HepG2 (cell line): Measurements from ENCODE around the gene USP11. TPM values are rescaled to one million over a fixed set of nuclear protein-coding genes. Genes with fewer than 3 reads are reported as not detected.

ENCODE experiments used
- ATAC-seq: fragments of 200-7000 bp; cut with Tn5 transposase; 3 replicates; pipeline ENCODE4 v1.9.1; 2020; ENCODE audit warnings: mild to moderate bottlenecking, moderate library complexity
- BruUV-seq: library from RNA; stranded (reverse); fragments of 400-500 nt; replicated peaks from 2 replicates; lab custom pipeline; 2021; lab: Mats Ljungman, UMichigan
- CTCF ChIA-PET: fragments of 300-600 bp; formaldehyde crosslinking; extraction: SDS; loops from one replicate; lab custom pipeline; 2021; ENCODE audit warnings: low total read pairs, inconsistent platforms, low intra/inter-chr PET ratio; lab: Yijun Ruan, JAX
- POLR2A ChIA-PET: fragments of 350-600 bp; sonication (Branson Sonifier 250); formaldehyde crosslinking; loops from one replicate; lab custom pipeline; 2020; ENCODE audit warnings: antibody characterized with exemption, inconsistent platforms; lab: Yijun Ruan, JAX
- DNase-seq: peaks from one replicate; pipeline ENCODE4 v3.0.0-alpha.2; 2015; ENCODE audit warnings: low spot score
- FAIRE-seq: peaks from 3 replicates; lab custom pipeline; 2011; peaks lifted over from hg19 to GRCh38; lab: Jason Lieb, UNC
- H2AFZ ChIP-seq: one replicate; pipeline ENCODE4 v1.6.1; 2011; ENCODE audit warnings: low read length, inconsistent platforms
- H3K27ac ChIP-seq: fragments of 300-600 bp; 3 replicates; pipeline ENCODE4 v1.8.0; 2011; ENCODE audit warnings: mixed run types, mild to moderate bottlenecking, mixed read lengths, low read length, inconsistent platforms; ENCODE audit not compliant: insufficient read depth; ENCODE audit errors: extremely low read length
- H3K27me3 ChIP-seq, 2 experiments: fragments of 200-600 bp in 1 of 2; 2 replicates in 1 of 2; 3 replicates in 1 of 2; pipeline versions ENCODE4 v1.6.0 to v1.8.0; 2011; ENCODE audit warnings: low read length in 2 of 2, mild to moderate bottlenecking in 2 of 2, moderate library complexity in 2 of 2, inconsistent platforms in 1 of 2; ENCODE audit not compliant: insufficient read depth in 2 of 2, control insufficient read depth in 1 of 2
- H3K36me3 ChIP-seq, 2 experiments: fragments of 200-600 bp in 1 of 2; replicated peaks in 1 of 2; 2 replicates in 1 of 2; 3 replicates in 1 of 2; pipeline versions ENCODE4 v1.5.1 to v1.8.0; 2011; ENCODE audit warnings: low read length in 2 of 2, inconsistent platforms in 1 of 2; ENCODE audit not compliant: insufficient read depth in 2 of 2, control insufficient read depth in 1 of 2
- H3K4me1 ChIP-seq: 2 replicates; pipeline ENCODE4 v1.5.1; 2012; ENCODE audit warnings: low read length, inconsistent platforms; ENCODE audit not compliant: insufficient read depth
- H3K4me2 ChIP-seq: 2 replicates; pipeline ENCODE4 v1.6.0; 2011; ENCODE audit warnings: low read depth, low read length, inconsistent platforms
- H3K4me3 ChIP-seq, 3 experiments: fragments of 200-600 bp in 1 of 3; sonication (generic), shearing (Covaris generic) in 1 of 3; replicated peaks in 1 of 3; 2 replicates each; pipeline ENCODE4 v1.5.1; 2011 to 2016; ENCODE audit warnings: low read length in 3 of 3, inconsistent platforms in 2 of 3, low read depth in 2 of 3, mild to moderate bottlenecking in 2 of 3, control low read depth in 1 of 3, mixed read lengths in 1 of 3; ENCODE audit not compliant: insufficient read depth in 1 of 3
- H3K79me2 ChIP-seq: one replicate; pipeline ENCODE4 v1.6.1; 2011; ENCODE audit warnings: low read length, inconsistent platforms; ENCODE audit not compliant: insufficient read depth
- H3K9ac ChIP-seq: 2 replicates; pipeline ENCODE4 v1.6.0; 2011; ENCODE audit warnings: mild to moderate bottlenecking, low read depth, low read length, inconsistent platforms; ENCODE audit not compliant: insufficient read depth
- H3K9me3 ChIP-seq: 2 replicates; pipeline ENCODE4 v1.5.1; 2012; ENCODE audit warnings: mild to moderate bottlenecking, low read length
- H4K20me1 ChIP-seq: 2 replicates; pipeline ENCODE4 v1.6.0; 2011; ENCODE audit warnings: inconsistent platforms, mild to moderate bottlenecking, low read length, moderate library complexity; ENCODE audit not compliant: insufficient read depth
- BRCA1 ChIP-seq: sonication (generic); formaldehyde crosslinking; IDR thresholded peaks from 2 replicates; pipeline ENCODE4 v1.4.0; 2020; ENCODE audit warnings: missing genetic modification reagents
- HOXD1 ChIP-seq: sonication (generic); formaldehyde crosslinking; IDR thresholded peaks from 2 replicates; pipeline ENCODE4 v1.5.0; 2020; ENCODE audit warnings: missing genetic modification reagents
- RXRB ChIP-seq: IDR thresholded peaks from 2 replicates; pipeline ENCODE4 v1.6.1; 2016; ENCODE audit warnings: borderline replicate concordance, missing genetic modification reagents, missing compliant biosample characterization
- SRSF1 ChIP-seq: fragments of 200-400 bp; formaldehyde crosslinking; optimal IDR thresholded peaks from 2 replicates; pipeline ENCODE3; 2017; ENCODE audit warnings: mild to moderate bottlenecking, low read depth, low read length, moderate library complexity
- TMF1 ChIP-seq: sonication (generic); formaldehyde crosslinking; IDR thresholded peaks from 2 replicates; pipeline ENCODE4 v1.8.1; 2022; ENCODE audit warnings: low read depth, missing genetic modification reagents
- ZNF33B ChIP-seq: sonication (generic); formaldehyde crosslinking; IDR thresholded peaks from 2 replicates; pipeline ENCODE4 v1.5.1; 2020; ENCODE audit warnings: mild to moderate bottlenecking, missing genetic modification reagents
- ZNF503 ChIP-seq: sonication (generic); formaldehyde crosslinking; IDR thresholded peaks from 2 replicates; pipeline ENCODE4 v1.4.0; 2020; ENCODE audit warnings: missing genetic modification reagents
- ZNF562 ChIP-seq: sonication (generic); formaldehyde crosslinking; IDR thresholded peaks from 2 replicates; pipeline ENCODE4 v1.8.0; 2022; ENCODE audit warnings: missing genetic modification reagents, borderline replicate concordance
- WGBS: methylation state at CpG from one replicate; pipeline ENCODE4 v1.1.6; 2017; ENCODE audit warnings: low lambda C conversion rate; 5-methylcytosine and 5-hydroxymethylcytosine counted together
- in situ Hi-C: cut with HindIII; loops from 2 replicates; pipeline ENCODE4 v1.10.0; 2017; ENCODE audit warnings: low pct_unique_long_range_greater_than_20kb; ENCODE audit not compliant: extremely low pct_ligation_motif_present
- intact Hi-C: fragments of 100-400 bp; cut with micrococcal nuclease; formaldehyde crosslinking; loops from one replicate; pipeline ENCODE4 v1.10.0; 2022; ENCODE audit not compliant: unreplicated experiment
- polyA plus RNA-seq, 8 experiments: library from polyadenylated mRNA; depleted of rRNA in 3 of 8; stranded (reverse) in 7 of 8; unstranded in 1 of 8; fragments of >200 nt; fragmentation: Illumina TruSeq in 4 of 8; extraction: Trizol in 4 of 8; gene quantifications; 2 replicates each; pipeline versions ENCODE4 v1.2.1 to v1.2.3, GENCODE V29; 2011 to 2016; ENCODE audit warnings: low read depth in 4 of 8, missing spikeins in 1 of 8, mixed read lengths in 1 of 8; ENCODE audit not compliant: insufficient read depth in 1 of 8
- total RNA-seq, 5 experiments: library from RNA; depleted of rRNA; stranded (reverse); fragments of >200 nt; fragmentation: Illumina TruSeq; extraction: Trizol; gene quantifications; 2 replicates each; pipeline ENCODE4 v1.2.3, GENCODE V29; 2016; ENCODE audit warnings: low read depth in 1 of 5

Gene USP11
- total and polyA plus RNA-seq, 2 of the 13 experiments (the other 11 are each of a cell fraction or from before 2014, with no cell fraction given): 23.8 to 31.7 TPM

- WGBS: 94% methylated on average over 15 of the region's 15 CpGs
- BruUV-seq: no TSS peak
- ChIA-PET CTCF (no interaction called here), POLR2A (no interaction called here)
- H3K9me3 ChIP-seq: no peaks in the 10 kb centered on the region
- H2AFZ ChIP-seq: no peak overlapping the region
- H3K4me3 ChIP-seq: no peak overlapping the region
- H3K79me2 ChIP-seq: peaks cover 44% of the 10 kb centered on the region
- H3K27me3 ChIP-seq: no peaks in the 10 kb centered on the region; a peak in 1 of 5 replicates
- no peak for TF ChIP-seq ZNF503 (CRISPR knock-in tag)
- TF ChIP-seq HOXD1 (CRISPR knock-in tag): no peak
- no peak for TF ChIP-seq ZNF562
- H3K9ac ChIP-seq: no peak overlapping the region
- H3K4me2 ChIP-seq: no peak overlapping the region
- no peak overlapping the region for H3K27ac ChIP-seq
- DNase-seq (no peak), FAIRE-seq (no peak), ATAC-seq (no peak)
- intact Hi-C loops: no loop called here
- H4K20me1 ChIP-seq: peaks cover 8% of the 10 kb centered on the region
- in situ Hi-C loops: no loop called here
- peaks cover 75% of the 10 kb centered on the region for H3K4me1 ChIP-seq
- H3K36me3 ChIP-seq: peaks cover 12 to 44% of the 10 kb centered on the region in 2 experiments
Measured at GRCh38 chrX:47198687-47199080, 34.1 kb upstream of the USP11 start.

DNA sequence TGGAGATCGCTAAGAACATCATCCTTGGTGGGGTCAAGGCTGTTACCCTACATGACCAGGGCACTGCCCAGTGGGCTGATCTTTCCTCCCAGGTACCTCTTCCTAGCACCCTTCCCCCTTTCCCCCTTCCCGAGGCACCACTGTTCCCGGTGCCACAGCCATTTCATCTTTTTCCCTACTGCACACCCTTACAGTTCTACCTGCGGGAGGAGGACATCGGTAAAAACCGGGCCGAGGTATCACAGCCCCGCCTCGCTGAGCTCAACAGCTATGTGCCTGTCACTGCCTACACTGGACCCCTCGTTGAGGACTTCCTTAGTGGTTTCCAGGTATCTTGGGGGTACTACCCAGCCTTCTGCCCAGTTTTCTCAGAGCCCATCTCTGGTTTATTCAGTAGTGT is 33.5 kb upstream of the USP11 start:
- Histone ChIP-seq H3K4me3 (no peak overlapping the region), H2AFZ (no peak overlapping the region), H4K20me1 (peaks cover 8% of the 10 kb centered on the region), H3K4me2 (no peak overlapping the region), H3K27me3 (no peaks in the 10 kb centered on the region; a peak in 1 of 5 replicates)
- in situ Hi-C loops: no loop called here
- no peak for ATAC-seq
- no TSS peak for BruUV-seq
- TF ChIP-seq SRSF1 (no peak), BRCA1 (CRISPR knock-in tag) (no peak), TMF1 (CRISPR knock-in tag) (no peak), RXRB (CRISPR knock-in tag) (no peak), ZNF33B (CRISPR knock-in tag) (no peak)
- TF ChIP-seq, all 625 proteins: peak for 0
- Histone ChIP-seq H3K9ac (no peak overlapping the region), H3K4me1 (peaks cover 75% of the 10 kb centered on the region), H3K79me2 (peaks cover 39% of the 10 kb centered on the region), H3K9me3 (no peaks in the 10 kb centered on the region), H3K36me3 (peaks cover 12 to 48% of the 10 kb centered on the region in 2 experiments), H3K27ac (no peak overlapping the region)
- no peak for FAIRE-seq
- 98% methylated on average over 9 of the region's 10 CpGs for WGBS
- CTCF ChIA-PET: no interaction called here
- intact Hi-C loops: no loop called here
- POLR2A ChIA-PET: no interaction called here
- DNase-seq: no peak
